HG03060 (cell line): ENCODE results near the gene SEC22A.

Source experiments
- ATAC-seq: cut with Tn5 transposase; IDR thresholded peaks from one replicate; pipeline ENCODE4 v1.9.1; 2021; ENCODE audit warnings: low read depth, moderate number of reproducible peaks; ENCODE audit not compliant: unreplicated experiment

SEC22A gene

GRCh38 chr3:123301331-123302184 is 99.8 kb downstream of the SEC22A start:
- no peak for ATAC-seq

GRCh38 chr3:123302961-123303360 is 101.2 kb downstream of the SEC22A start:
- ATAC-seq = no peak

GRCh38 chr3:123303976-123304560 is 102.3 kb downstream of the SEC22A start:
- no peak for ATAC-seq

- ATAC-seq = no peak
Observed at GRCh38 chr3:123305192-123305591, 103.4 kb downstream of the SEC22A start.

- ATAC-seq = no peak
Observed at GRCh38 chr3:123307064-123307463, 105.3 kb downstream of the SEC22A start.

- no peak for ATAC-seq
Observed at GRCh38 chr3:123310186-123310585, 108.4 kb downstream of the SEC22A start.

- ATAC-seq = no peak
Observed at GRCh38 chr3:123310741-123311140, 109.0 kb downstream of the SEC22A start.

- no peak for ATAC-seq
Observed at GRCh38 chr3:123311201-123311600, 109.5 kb downstream of the SEC22A start.

GRCh38 chr3:123312331-123313265 is 110.9 kb downstream of the SEC22A start:
- no peak for ATAC-seq

GRCh38 chr3:123313889-123314288 is 112.1 kb downstream of the SEC22A start:
- no peak for ATAC-seq

GRCh38 chr3:123314359-123315270 is 112.9 kb downstream of the SEC22A start:
- ATAC-seq = no peak

GRCh38 chr3:123315271-123315595 is 113.5 kb downstream of the SEC22A start:
- no peak for ATAC-seq

- no peak for ATAC-seq
Observed at GRCh38 chr3:123317716-123318115, 116.0 kb downstream of the SEC22A start.

GRCh38 chr3:123318374-123318773 is 116.6 kb downstream of the SEC22A start:
- no peak for ATAC-seq

GRCh38 chr3:123319760-123320159 is 118.0 kb downstream of the SEC22A start:
- ATAC-seq = no peak

- no peak for ATAC-seq
Observed at GRCh38 chr3:123320221-123320620, 118.5 kb downstream of the SEC22A start.

GRCh38 chr3:123321806-123322205 is 120.1 kb downstream of the SEC22A start:
- no peak for ATAC-seq

GRCh38 chr3:123322866-123323265 is 121.1 kb downstream of the SEC22A start:
- ATAC-seq = no peak
